ENCODE results near the gene UTP25. TPM values are rescaled to one million over a fixed set of nuclear protein-coding genes. Genes with fewer than 3 reads are reported as not detected.
"Not testable (repeated sequence)": the region's sequence is repeated elsewhere in the genome, so short reads cannot be mapped to it uniquely, and the experiment has no call there.

UTP25 gene
- total RNA-seq (2014; rRNA removed; shearing (Covaris generic)) = 5.3 and 7.0 TPM in 2 replicates

GRCh38 chr1:209827384-209828262 is at the start of gene UTP25:
Gene UTP25 (plus strand): TSS chr1:209827972. CDS start chr1:209828064, 92 bp downstream.
- peak; percentile 95 for DNase-seq (ENCODE audit: low read depth)

GRCh38 chr1:209778102-209778501 is 49.7 kb upstream of the UTP25 start:
- DNase-seq (ENCODE audit: low read depth) = no peak

- no peak for DNase-seq (ENCODE audit: low read depth)
Measured at GRCh38 chr1:209780268-209780667, 47.5 kb upstream of the UTP25 start.

- no peak for DNase-seq (ENCODE audit: low read depth)
Measured at GRCh38 chr1:209783386-209783785, 44.4 kb upstream of the UTP25 start.

- DNase-seq (ENCODE audit: low read depth) = peak; percentile 95
Measured at GRCh38 chr1:209784265-209785169, 43.3 kb upstream of the UTP25 start, which contains the start of gene C1orf74. Gene C1orf74 (minus strand): TSS chr1:209784559. CDS start chr1:209783634, 925 bp downstream.

GRCh38 chr1:209785592-209785991 is 42.2 kb upstream of the UTP25 start:
- DNase-seq (ENCODE audit: low read depth) = no peak

- no peak for DNase-seq (ENCODE audit: low read depth)
Measured at GRCh38 chr1:209786146-209786545, 41.6 kb upstream of the UTP25 start.

- no peak for DNase-seq (ENCODE audit: low read depth)
Measured at GRCh38 chr1:209787551-209787950, 40.2 kb upstream of the UTP25 start.

- DNase-seq (ENCODE audit: low read depth) = no peak
Measured at GRCh38 chr1:209789245-209789644, 38.5 kb upstream of the UTP25 start.

GRCh38 chr1:209790286-209791193 is 37.2 kb upstream of the UTP25 start:
- no peak for DNase-seq (ENCODE audit: low read depth)

GRCh38 chr1:209791920-209792319 is 35.9 kb upstream of the UTP25 start:
- no peak for DNase-seq (ENCODE audit: low read depth)

- not testable (repeated sequence) for DNase-seq (ENCODE audit: low read depth)
Measured at GRCh38 chr1:209793711-209794110, 34.1 kb upstream of the UTP25 start.

- peak; percentile 6 for DNase-seq (ENCODE audit: low read depth)
Measured at GRCh38 chr1:209797978-209798639, 29.7 kb upstream of the UTP25 start.

- peak; percentile 16 for DNase-seq (ENCODE audit: low read depth)
Measured at GRCh38 chr1:209800984-209801834, 26.6 kb upstream of the UTP25 start.

GRCh38 chr1:209802117-209802779 is 25.5 kb upstream of the UTP25 start:
- no peak for DNase-seq (ENCODE audit: low read depth)

GRCh38 chr1:209802780-209803152 is 25.0 kb upstream of the UTP25 start:
- no peak for DNase-seq (ENCODE audit: low read depth)

- no peak for DNase-seq (ENCODE audit: low read depth)
Measured at GRCh38 chr1:209803568-209803967, 24.2 kb upstream of the UTP25 start.

GRCh38 chr1:209805341-209805781 is 22.4 kb upstream of the UTP25 start:
- DNase-seq (ENCODE audit: low read depth) = no peak

All from RPMI7951 (cell line).